NOMO-1 treated with dmso at 0.1 percent for 144 hours (cell line): ENCODE data around the gene COL11A2.
A peak's percentile ranks its signal among the peaks of the same experiment; 100 is the strongest.

ENCODE experiments used
- DNase-seq: peaks from one replicate; lab custom pipeline; 2025; ENCODE audit not compliant: unreplicated experiment; lab: John Stamatoyannopoulos, UW

The COL11A2 gene

GRCh38 chr6:33206864-33207551 lies 14.7 kb upstream of the COL11A2 start:
- DNase-seq, result no peak

GRCh38 chr6:33206027-33206863 lies 14.0 kb upstream of the COL11A2 start:
- no peak for DNase-seq

- DNase-seq, result no peak
These were observed 13.1 kb upstream of the COL11A2 start for GRCh38 chr6:33205191-33206026.

- DNase-seq, result peak; percentile 88
These were observed 12.3 kb upstream of the COL11A2 start, which contains the start of gene HSD17B8 for GRCh38 chr6:33204415-33205190. Gene HSD17B8 (plus strand): TSS chr6:33204655. CDS start chr6:33204669, 14 bp downstream.

- DNase-seq, result no peak
These were observed 11.8 kb upstream of the COL11A2 start for GRCh38 chr6:33204165-33204414.

- no peak for DNase-seq
These were observed 11.3 kb upstream of the COL11A2 start for GRCh38 chr6:33203443-33204164.

- DNase-seq, result no peak
These were observed 10.5 kb upstream of the COL11A2 start for GRCh38 chr6:33202799-33203198.

- DNase-seq, result no peak
These were observed 9.7 kb upstream of the COL11A2 start for GRCh38 chr6:33201935-33202334.

GRCh38 chr6:33201147-33201545 lies 8.9 kb upstream of the COL11A2 start:
- DNase-seq, result no peak

- DNase-seq, result peak; percentile 93
These were observed 8.2 kb upstream of the COL11A2 start, which contains the start of the genes RXRB and SLC39A7 for GRCh38 chr6:33200219-33201146. Gene RXRB (minus strand): TSS chr6:33200665. CDS start chr6:33200476, 189 bp downstream. Gene SLC39A7 (plus strand): TSS chr6:33200867. CDS start chr6:33201246, 379 bp downstream.

- DNase-seq, result peak; percentile 68
These were observed 7.5 kb upstream of the COL11A2 start for GRCh38 chr6:33199687-33200218.

GRCh38 chr6:33198853-33199436 lies 6.7 kb upstream of the COL11A2 start:
- DNase-seq, result no peak

- DNase-seq, result no peak
These were observed 6.0 kb upstream of the COL11A2 start for GRCh38 chr6:33198159-33198852.

GRCh38 chr6:33197431-33198048 lies 5.3 kb upstream of the COL11A2 start:
- DNase-seq, result peak; percentile 59

GRCh38 chr6:33195304-33196165 lies 3.3 kb upstream of the COL11A2 start:
- no peak for DNase-seq

GRCh38 chr6:33194431-33194979 lies 2.2 kb upstream of the COL11A2 start:
- no peak for DNase-seq
